Testis (tissue), 2 donors: ENCODE results near the gene ERBIN.

Source experiments
- CTCF ChIP-seq, 3 experiments: fragments of 450-650 bp in 2 of 3; fragments of 200-600 bp in 1 of 3; sonication (generic) in 1 of 3; IDR thresholded peaks; one replicate each; pipeline ENCODE4 v1.5.1; 2016 to 2019; ENCODE audit warnings: antibody characterized with exemption in 3 of 3, mild to moderate bottlenecking in 2 of 3, moderate library complexity in 1 of 3
- POLR2A ChIP-seq: fragments of 450-650 bp; IDR thresholded peaks from one replicate; pipeline ENCODE4 v1.6.1; 2017; ENCODE audit warnings: antibody characterized with exemption, mild to moderate bottlenecking, moderate library complexity

- no peak for TF ChIP-seq CTCF (IDR thresholded peaks at IDR 0.05)
- TF ChIP-seq POLR2A, result no peak
Measured at GRCh38 chr5:65928322-65928752, 2.0 kb downstream of the ERBIN start.
